Measurements from ENCODE around the gene RFK.
"Not testable (repeated sequence)": the region's sequence is repeated elsewhere in the genome, so short reads cannot be mapped to it uniquely, and the experiment has no call there.

The RFK gene

DNA sequence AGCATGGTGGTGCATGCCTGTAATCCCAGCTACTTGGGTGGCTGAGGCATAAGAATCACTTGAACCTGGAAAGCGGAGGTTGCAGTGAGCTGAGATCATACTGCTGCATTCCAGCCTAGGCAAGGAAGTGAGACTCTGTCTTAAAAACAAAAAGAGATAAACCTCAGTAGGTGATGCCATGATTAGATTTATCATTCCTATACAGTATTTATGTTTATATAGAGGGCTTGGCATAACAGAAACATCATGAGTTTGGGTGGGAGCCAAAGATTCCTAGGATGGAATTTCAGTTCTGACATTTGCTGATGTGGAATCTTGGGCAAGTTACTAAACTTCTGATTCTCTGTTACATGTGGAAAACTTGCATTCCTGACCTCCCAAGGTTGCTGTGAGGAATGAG lies 22.3 kb downstream of the RFK start:
- DNase-seq (ENCODE audit: low read depth, low spot score), result no peak

DNA sequence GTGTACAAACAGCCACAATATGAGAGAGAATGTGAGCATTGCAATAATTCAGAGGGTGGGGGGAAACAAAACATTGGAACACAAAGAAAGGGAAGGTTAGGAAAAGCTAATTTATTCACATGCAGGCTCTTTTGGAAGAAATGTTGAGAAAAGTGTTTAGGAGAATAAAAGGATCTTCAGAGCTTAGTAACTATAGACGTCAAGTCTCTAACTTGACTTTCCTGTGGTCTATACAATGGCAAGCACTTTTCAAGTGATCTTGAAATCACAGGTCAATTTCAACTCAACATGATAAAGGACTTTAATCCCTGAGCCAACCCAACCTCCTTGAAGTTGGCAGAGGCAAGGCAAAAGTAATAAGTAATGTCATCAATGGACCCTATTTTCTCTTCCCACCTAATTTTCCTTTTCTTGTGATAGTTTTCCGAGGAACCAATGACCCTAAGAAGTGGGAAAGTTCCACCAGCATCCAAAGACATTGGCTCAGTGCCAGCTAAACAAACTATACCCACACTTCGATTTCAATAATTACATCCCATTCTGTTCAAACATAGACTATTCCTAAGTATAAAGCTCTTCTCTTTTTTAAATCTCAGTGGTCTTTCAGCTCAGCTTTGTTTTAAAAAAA lies 23.7 kb downstream of the RFK start:
- DNase-seq (ENCODE audit: low read depth, low spot score), result no peak

DNA sequence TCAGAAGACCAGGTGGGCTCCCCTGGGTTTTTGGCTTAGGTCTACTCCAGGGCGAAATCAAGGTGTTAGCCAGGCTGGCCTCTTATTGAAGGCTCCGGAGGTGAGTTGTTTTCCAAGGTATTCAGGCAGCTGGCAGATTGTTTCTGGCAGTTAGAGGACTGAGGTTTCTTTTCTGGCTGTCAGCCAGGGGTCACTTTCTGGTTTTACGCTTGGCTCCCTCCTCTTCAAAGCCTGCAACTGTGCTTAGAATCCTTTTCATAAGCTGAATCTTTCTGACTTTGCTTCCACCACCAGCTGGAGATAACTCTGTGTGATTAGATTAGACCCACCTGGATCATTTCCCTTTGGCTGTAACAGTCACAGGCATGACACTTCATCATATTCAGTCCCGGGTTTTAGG lies 24.6 kb downstream of the RFK start:
- DNase-seq (ENCODE audit: low read depth, low spot score), result no peak

DNA sequence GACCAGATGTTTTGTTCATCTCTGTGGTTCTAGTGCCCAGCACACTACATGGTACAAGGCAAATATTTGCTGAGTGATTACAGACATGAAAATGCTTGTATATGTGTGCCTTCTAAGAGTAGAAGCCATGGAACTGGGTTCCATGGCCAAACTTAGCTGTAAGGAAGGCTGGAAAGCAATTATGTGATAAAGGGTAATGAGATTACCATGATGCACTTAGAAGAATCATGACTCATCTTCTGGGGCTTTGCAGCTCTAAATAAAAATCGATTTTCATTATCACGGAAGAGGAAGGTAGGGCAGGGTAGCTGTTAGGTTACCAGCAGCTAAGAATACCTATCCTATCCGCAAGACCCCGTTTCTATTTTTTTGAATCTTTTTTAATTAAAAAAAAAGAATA lies 28.0 kb downstream of the RFK start:
- no peak for DNase-seq (ENCODE audit: low read depth, low spot score)

DNA sequence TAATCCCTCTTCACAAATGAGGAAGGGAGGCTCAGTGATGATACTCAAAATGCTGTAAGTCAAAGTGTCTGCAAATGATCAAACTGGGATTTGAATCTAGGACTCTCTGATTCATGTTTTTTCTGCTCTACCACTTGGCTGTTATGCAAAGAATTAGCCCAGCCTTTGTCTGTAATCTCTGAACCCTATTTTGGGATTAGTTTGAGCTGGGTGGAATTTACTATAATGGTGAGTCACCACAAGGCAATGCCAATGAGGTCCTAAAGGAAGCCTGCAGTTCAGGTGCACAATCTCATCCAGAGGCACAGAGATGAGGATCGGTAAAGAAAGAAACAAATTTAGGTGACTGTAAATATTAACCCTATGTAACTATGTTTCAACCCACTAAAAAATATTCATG lies 29.2 kb downstream of the RFK start:
- DNase-seq (ENCODE audit: low read depth, low spot score), result no peak

DNA sequence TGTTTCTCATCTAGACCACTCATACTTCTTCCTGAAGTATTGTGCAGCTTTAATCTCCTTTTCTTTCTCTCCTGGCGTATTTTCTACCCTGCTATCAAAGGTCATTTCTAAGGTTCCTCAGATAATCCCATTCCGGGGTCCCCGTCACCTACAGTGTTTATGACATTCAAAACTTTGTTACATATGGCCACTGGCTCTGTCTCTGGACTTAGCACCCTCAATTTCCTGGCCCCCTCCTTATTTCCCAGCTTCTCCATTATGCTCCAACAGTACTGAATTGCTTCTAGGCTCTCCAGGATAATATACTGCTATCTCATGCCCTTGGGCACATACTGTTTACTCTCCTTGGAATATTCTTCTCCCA lies 31.2 kb downstream of the RFK start:
- DNase-seq (ENCODE audit: low read depth, low spot score), result no peak

DNA sequence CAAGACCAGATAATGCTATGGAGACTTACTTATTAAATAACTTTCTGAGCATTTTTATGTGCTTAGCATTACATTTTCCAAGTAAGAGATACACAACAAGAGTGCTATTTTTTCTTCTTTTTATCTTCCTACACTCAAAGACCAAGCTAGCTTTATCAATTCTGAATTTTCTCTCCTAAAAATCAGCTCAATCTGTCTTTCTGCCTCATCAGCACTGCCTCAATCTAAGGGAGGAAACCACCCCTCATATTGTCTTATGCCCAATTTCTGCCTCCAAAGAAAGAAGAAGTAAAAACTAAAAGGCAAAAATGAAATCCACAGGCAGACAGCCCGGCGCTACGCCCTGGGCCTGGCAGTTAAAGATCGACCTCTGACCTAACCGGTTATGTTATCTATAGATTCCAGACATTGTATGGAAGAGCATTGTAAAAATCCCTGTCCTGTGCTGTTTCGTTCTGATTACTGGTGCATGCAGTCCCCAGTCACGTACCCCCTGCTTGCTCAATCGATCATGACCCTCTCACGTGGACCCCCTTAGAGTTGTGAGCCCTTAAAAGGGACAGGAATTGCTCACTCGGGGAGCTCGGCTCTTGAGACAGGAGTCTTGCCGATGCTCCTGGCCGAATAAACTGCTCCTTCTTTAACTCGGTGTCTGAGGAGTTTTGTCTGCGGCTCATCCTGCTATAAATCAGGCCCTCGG lies 31.7 kb downstream of the RFK start:
- DNase-seq (ENCODE audit: low read depth, low spot score), result not testable (repeated sequence)

DNA sequence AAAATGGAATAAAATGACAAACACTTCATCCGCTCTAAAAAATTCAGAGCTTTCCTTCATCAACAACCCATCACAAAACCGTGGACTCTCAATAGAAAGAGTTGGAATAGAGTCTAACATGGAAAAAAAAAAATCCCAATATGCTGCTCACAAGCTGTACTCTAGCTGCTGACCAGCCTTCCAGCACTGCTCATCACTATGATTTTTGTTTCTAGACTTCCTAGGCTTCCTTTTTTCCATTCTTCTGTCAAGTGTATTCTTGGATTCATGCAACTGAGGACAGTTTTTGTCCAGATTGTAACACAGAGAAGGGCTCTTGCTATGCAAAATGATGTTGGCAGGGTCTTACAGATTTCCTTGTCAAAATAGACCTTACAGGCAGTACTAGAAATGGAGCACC lies 34.5 kb downstream of the RFK start:
- DNase-seq (ENCODE audit: low read depth, low spot score), result no peak

DNA sequence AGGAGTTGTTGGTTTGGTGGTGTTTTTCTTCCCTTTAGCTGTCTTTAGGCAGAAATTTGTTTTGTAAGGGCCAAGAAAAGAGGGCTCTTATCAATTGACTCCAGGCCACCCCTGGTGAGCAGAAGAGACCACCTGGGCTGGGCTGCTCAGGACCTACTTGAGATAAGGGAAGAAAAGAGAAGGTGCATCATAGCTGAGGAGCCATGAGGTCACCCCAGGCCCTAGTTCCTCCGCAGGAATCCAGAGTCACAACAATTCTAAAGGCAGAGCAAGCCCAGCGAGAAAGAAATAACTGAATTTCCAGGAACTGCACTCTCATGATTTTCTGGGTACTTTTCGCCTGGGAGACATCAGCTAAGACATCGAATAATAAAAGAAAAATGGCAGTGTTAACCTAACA lies 34.9 kb downstream of the RFK start:
- DNase-seq (ENCODE audit: low read depth, low spot score), result no peak

DNA sequence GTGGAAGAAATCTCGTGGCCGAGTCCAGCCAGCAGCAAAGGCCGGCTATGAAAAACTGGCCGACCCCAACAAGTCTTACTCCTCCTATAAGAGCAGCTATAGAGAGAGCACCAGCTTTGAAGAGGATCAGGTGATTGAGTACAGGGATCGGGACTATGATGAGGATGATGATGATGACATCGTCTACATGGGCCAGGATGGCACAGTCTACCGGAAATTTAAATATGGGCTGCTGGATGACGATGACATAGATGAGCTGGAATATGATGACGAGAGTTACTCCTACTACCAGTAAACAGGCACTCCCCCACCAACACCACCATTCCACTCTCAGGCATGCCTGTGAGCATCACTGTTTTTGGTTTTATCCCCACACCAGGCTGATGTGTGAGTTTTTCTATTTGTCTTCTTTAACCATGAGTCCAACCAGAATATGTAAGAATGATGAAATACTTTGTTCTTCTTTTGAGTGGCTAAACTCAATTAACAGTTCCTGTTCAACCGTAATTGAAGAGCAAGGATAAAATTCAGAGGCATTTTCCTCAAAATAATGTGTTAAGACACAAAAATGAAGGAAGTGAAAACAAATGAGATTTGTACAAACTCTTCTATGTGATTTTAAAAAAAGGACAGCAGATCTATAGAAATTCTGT lies 35.5 kb downstream of the RFK start:
- no peak for DNase-seq (ENCODE audit: low read depth, low spot score)

DNA sequence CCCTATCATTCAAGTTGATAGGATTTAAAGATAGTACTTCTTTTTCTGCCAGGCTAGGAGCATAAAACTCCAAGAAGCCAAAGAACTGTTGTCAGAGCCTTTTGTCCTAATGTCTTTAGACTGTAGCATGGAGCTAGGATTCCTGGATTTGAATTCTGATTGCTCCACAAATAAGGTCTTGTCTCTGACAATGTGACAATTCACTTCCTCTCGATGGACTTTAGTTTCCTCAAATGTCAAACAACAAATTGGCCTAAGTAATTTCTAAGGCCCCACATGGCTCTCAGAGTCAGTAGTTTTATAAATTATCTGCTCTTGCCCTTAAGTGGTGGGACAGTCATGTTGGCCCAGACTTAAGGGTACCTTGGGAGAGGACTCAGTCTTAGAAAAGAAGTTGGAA lies 36.7 kb downstream of the RFK start:
- no peak for DNase-seq (ENCODE audit: low read depth, low spot score)

DNA sequence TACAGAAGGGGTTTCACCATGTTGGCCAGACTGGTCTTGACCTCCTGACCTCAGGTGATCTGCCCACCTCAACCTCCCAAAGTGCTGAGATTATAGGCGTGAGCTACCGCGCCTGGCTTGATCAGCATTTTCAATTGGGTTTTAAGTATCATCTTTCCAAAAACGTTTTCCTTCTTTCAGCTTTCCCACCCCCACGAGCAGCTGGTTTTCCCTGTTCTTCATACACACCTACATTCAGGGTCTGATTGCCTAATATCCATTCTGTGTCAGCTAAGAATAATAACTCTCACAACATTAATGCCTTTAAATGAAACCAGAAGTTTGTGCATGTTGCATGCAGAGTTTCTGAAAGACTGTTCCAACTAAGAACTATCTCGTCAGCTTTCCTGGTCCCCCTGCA lies 38.3 kb downstream of the RFK start:
- no peak for DNase-seq (ENCODE audit: low read depth, low spot score)

DNA sequence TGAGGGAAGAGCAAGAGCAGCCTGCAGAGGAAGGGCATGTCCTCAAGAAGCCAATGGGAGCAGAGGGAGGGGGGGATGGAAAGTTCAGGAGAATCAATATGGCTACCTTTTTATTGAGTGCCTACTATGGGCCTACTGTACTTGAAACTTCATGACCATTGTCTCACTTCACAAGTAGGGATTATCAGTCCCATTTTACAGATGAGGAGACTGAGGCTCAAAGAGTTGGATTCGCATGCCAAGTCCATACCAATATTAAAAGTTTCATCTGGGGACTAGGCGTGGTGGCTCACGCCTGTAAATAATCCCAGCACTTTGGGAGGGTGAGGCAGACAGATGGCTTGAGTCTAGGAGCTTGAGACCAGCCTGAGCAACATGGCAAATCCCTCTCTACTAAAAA lies 40.0 kb downstream of the RFK start:
- DNase-seq (ENCODE audit: low read depth, low spot score), result no peak

DNA sequence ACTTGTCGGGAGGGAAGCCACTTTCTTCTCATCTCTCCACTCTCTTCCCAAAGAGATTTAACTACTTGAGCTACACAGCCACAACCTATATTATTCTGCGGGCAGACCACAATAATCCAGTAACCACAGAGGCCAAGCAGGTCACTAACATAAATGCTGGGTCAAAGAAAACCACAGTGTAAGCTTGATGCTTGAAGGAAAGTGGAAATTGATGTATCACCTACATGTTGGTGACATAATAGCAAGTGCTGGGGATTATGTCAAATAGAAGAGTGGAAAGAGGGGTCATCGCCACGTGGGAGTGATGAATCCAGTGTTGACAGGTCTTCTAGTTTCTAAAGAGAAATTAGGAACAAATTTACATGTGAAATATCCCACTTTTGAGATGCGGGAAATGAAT lies 40.9 kb downstream of the RFK start:
- no peak for DNase-seq (ENCODE audit: low read depth, low spot score)

DNA sequence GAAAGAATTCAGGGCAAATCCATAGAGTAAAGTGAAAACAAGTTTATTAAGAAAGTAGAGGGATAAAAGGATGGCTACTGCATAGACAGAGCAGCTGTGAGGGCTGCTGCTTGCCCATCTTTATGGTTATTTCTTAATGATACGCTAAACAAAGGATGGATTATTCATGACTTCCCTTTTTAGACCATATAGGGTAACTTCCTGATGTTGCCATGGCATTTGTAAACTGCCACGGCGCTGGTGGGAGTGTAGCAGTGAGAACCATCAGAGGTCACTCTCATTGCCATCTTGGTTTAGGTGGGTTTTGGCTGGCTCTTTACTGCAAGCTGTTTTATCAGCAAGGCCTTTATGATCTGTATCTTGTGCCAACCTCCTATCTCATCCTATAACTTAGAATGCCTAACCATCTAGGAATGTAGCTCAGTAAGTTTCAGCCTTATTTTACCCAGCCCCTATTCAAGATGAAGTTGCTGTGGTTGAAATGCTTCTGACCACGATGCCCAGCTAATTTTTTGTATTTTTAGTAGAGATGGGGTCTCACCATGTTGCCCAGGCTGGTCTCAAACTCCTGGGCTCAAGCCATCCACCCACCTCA lies 42.1 kb downstream of the RFK start:
- no peak for DNase-seq (ENCODE audit: low read depth, low spot score)

DNA sequence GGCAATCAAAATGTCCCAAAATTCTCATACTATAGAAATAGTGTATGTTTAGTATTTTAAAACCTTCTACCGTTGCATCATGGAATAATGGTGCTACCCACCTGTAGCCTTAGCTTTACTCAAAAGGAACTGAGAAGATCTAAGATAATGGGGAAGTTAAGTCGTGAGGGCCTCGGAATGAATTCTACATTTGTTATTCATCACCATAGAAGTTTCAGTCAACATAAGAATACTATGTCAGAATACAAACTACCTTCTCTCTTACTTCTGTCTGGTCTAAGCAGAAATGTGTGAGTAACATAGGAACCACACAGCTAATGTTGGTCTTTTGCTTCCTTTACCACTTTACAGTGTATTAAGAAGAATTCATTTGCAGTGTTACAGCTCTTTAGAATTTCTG lies 43.2 kb downstream of the RFK start:
- no peak for DNase-seq (ENCODE audit: low read depth, low spot score)

DNA sequence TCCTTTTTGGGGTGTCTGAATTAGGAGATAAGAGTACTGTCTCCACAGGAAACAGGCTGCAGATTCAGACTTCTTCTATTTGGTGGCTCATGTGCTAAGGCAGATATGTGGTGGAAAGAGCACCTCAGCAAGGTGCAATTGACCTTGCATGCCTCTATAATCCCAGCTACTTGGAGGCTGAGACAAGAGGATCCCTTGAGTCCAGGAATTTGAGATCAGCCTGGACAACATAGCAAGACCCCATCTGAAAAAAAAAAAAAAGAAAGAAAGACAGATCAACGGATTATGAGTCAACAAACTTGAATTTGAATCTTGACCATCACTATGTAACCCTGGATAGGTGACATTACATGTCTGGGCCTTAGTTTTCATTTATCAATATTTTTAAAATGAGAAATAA lies 44.4 kb downstream of the RFK start:
- DNase-seq (ENCODE audit: low read depth, low spot score), result no peak

DNA sequence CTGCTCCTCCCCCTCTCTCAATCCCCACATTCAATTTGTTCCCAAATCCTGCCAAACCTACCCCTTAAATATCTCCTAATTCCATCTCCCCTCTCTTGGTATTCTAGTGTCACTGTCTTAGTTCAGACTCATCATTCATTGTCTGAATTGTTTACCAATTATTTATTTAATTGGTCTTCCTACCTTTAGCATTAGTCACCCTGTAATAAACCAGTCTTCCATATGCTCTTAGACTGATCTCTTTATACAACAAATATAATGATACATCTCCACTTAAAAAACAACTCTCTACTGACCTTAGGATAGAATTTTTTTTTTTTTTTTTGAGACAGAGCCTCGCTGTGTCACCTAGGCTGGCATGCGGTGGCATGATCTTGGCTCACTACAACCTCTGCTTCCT lies 51.4 kb downstream of the RFK start:
- no peak for DNase-seq (ENCODE audit: low read depth, low spot score)

DNA sequence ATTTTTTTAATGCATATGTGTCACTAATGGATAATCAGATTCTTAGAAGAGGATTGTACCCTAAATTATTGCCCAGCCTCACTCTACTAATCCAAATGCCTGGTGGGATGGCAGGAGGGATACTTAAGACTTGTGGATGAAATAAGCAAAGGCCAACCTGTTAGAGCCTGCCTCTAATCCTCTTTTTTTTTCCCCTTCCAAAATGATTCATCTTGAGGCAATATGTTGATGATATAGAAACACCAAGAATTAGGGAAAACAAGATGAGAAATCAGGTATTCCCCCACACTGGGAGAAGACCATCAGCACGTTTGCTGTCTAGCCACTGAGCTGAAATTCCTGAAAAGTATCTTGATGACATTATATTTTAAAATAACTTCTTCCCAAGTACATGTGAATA lies 52.0 kb downstream of the RFK start:
- no peak for DNase-seq (ENCODE audit: low read depth, low spot score)

DNA sequence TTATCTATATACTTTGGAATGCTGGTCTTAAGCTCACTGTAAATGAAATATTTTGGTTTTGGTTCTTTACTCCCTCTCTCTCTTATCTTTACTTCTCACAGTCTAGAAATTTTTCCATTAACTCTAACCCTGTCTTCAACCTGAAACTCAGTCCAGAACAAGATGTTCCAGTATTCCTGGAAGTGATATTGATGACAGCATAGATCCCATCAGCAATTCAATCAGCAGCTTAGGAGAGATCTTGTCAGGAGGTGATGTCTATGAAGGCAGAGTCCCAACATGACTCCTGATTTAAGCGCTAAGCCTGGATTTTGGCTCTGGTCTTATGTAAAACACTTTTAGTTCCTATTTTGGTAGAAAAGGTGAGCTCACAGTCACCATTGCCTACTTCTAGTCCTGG lies 52.6 kb downstream of the RFK start:
- no peak for DNase-seq (ENCODE audit: low read depth, low spot score)

DNA sequence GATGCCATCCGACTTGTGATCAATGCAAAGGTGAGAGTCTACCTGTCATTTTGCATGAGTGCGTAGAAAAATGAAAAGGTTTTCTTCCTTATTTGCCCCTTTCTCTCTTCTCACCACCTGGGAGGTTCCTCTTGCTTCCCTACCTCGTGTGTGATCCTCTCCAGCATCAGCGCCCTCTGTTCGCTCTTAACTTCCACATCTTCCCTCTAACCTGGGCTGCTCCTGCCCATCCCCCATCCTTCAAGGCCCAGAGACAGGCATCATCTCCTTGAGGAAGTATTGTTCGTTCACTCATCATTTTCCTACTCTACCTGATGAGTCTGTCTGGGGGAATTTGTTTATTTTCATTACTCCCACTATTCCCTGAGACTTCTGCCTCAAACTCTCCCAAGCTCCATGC lies 55.8 kb downstream of the RFK start:
- no peak for DNase-seq (ENCODE audit: low read depth, low spot score)

DNA sequence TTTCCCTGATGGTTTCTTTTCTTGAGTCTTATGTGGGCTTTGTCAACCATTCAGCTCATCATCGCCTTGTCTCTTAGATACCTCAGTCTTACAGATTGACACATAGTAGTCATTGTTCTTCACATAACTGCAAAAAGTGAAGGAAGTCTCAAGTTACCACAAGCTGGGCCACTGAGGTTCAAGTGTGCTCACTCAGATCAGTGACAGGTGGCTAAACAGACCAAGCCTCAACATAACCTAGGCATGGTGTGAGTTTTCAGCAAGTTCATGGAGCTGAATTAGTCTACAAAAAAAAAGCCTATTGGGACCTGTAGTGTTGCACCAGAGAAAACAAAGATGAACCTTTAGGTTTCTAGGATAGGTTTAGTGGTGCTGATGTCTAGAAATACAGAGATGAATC lies 58.2 kb downstream of the RFK start:
- no peak for DNase-seq (ENCODE audit: low read depth, low spot score)

Data from activated CD4-positive, CD25-positive, alpha-beta regulatory T cell treated with anti-CD3 and anti-CD28 coated beads, Interleukin-2, amount 50 U/mL, for 16 hours (primary cell).